ENCODE measurements around the gene PSME3. TPM values are rescaled to one million over a fixed set of nuclear protein-coding genes. Genes with fewer than 3 reads are reported as not detected.
A peak's percentile ranks its signal among the peaks of the same experiment; 100 is the strongest.

Gene PSME3
- total and polyA plus RNA-seq, 2 of the 13 experiments (the other 11 are each of a cell fraction or from before 2014, with no cell fraction given): 66.3 to 135 TPM

GRCh38 chr17:42798383-42799380, 34.5 kb upstream of the PSME3 start, which contains the start of the genes CNTD1 and COA3 (continued):
- no peak for TF ChIP-seq CENPBD1 (CRISPR knock-in tag; IDR thresholded peaks at IDR 0.05; ENCODE audit: borderline replicate concordance, low read depth)
- no peak for TF ChIP-seq LCORL (IDR thresholded peaks at IDR 0.05)
- peak; percentile 81 for TF ChIP-seq LCORL (CRISPR knock-in tag; IDR thresholded peaks at IDR 0.05)
- TF ChIP-seq ARNTL (CRISPR knock-in tag; IDR thresholded peaks at IDR 0.05): peak; percentile 35; the same call in 1 of the 2 replicates
- TF ChIP-seq ZNF598 (CRISPR knock-in tag; IDR thresholded peaks at IDR 0.05; ENCODE audit: borderline replicate concordance): peak; percentile 92; the same call in 1 of the 2 replicates
- peak; percentile 83; the same call in 1 of the 2 replicates for TF ChIP-seq KMT2A (CRISPR knock-in tag; IDR thresholded peaks at IDR 0.05)
- no peak for TF ChIP-seq DPF2 (CRISPR knock-in tag; IDR thresholded peaks at IDR 0.05; ENCODE audit: borderline replicate concordance, low read depth)
- no peak for TF ChIP-seq RFX5 (IDR thresholded peaks at IDR 0.05; ENCODE audit: low read depth, low read length)
- peak; percentile 97 for TF ChIP-seq ZNF33B (CRISPR knock-in tag; IDR thresholded peaks at IDR 0.05)
- TF ChIP-seq ZNF674 (CRISPR knock-in tag; IDR thresholded peaks at IDR 0.05; ENCODE audit: low read depth): peak; percentile 85; the same call in 1 of the 2 replicates
- peak; percentile 62 for TF ChIP-seq CAMTA2 (CRISPR knock-in tag; IDR thresholded peaks at IDR 0.05; ENCODE audit: borderline replicate concordance)
- peak; percentile 93 for TF ChIP-seq ZNF792 (CRISPR knock-in tag; IDR thresholded peaks at IDR 0.05)
- TF ChIP-seq ETV6 (CRISPR knock-in tag; conservative IDR thresholded peaks at IDR 0.05): 0 out of 2 replicates have a peak, but pooled peaks have one; percentile 44
- peak; percentile 89 for TF ChIP-seq ZNF501 (CRISPR knock-in tag; IDR thresholded peaks at IDR 0.05)
- TF ChIP-seq PITX1 (CRISPR knock-in tag; IDR thresholded peaks at IDR 0.05): peak; percentile 79
- TF ChIP-seq PHF21A (CRISPR knock-in tag; IDR thresholded peaks at IDR 0.05): peak; percentile 88; the same call in 1 of the 2 replicates
- TF ChIP-seq ZFP36L1 (CRISPR knock-in tag; IDR thresholded peaks at IDR 0.05): peak; percentile 92
- TF ChIP-seq ZNF281 (CRISPR knock-in tag; IDR thresholded peaks at IDR 0.05; ENCODE audit: borderline replicate concordance): no peak; the same call in 1 of the 2 replicates
- peak; percentile 75; the same call in 1 of the 2 replicates for TF ChIP-seq SP4 (CRISPR knock-in tag; IDR thresholded peaks at IDR 0.05)
- no peak; the same call in 1 of the 2 replicates for TF ChIP-seq AHDC1 (CRISPR knock-in tag; IDR thresholded peaks at IDR 0.05; ENCODE audit: borderline replicate concordance)
- no peak for TF ChIP-seq ZNF367 (CRISPR knock-in tag; IDR thresholded peaks at IDR 0.05; ENCODE audit: borderline replicate concordance)

Data from HepG2 (cell line).